Activated T-cell treated with anti-CD3 and anti-CD28 coated beads, Interleukin-2, amount 50 U/mL, for 4 hours (primary cell): ENCODE measurements around the gene CHMP1A. TPM values are rescaled to one million over a fixed set of nuclear protein-coding genes. Genes with fewer than 3 reads are reported as not detected.
"Not testable (repeated sequence)": the region's sequence is repeated elsewhere in the genome, so short reads cannot be mapped to it uniquely, and the experiment has no call there.

Source experiments
- ATAC-seq, 2 donors: fragments of 200-7000 bp; cut with Tn5 transposase; one replicate each; pipeline ENCODE4 v1.10.0; 2021
- DNase-seq: peaks from one replicate; pipeline ENCODE4 v3.0.0-alpha.2; 2020
- H3K27me3 Mint-ChIP-seq: one replicate; pipeline ENCODE4 v1.8.0; 2021; ENCODE audit warnings: low read depth, mixed read lengths
- H3K36me3 Mint-ChIP-seq: one replicate; pipeline ENCODE4 v1.8.0; 2022; ENCODE audit warnings: mixed read lengths; ENCODE audit not compliant: insufficient read depth
- H3K4me1 Mint-ChIP-seq: one replicate; pipeline ENCODE4 v1.8.0; 2021; ENCODE audit warnings: low read depth, mixed read lengths
- H3K4me3 Mint-ChIP-seq: one replicate; pipeline ENCODE4 v1.8.0; 2021; ENCODE audit warnings: mild to moderate bottlenecking, moderate library complexity, mixed read lengths
- H3K9me3 Mint-ChIP-seq: one replicate; pipeline ENCODE4 v1.8.0; 2021; ENCODE audit warnings: mixed read lengths
- total RNA-seq, 3 donors: library from RNA; stranded (reverse); gene quantifications; one replicate each; pipeline ENCODE4 v1.2.1, GENCODE V29; 2021

The CHMP1A gene
- 100 to 1,000 TPM; 108 to 111 (median 108) TPM for total RNA-seq

DNA sequence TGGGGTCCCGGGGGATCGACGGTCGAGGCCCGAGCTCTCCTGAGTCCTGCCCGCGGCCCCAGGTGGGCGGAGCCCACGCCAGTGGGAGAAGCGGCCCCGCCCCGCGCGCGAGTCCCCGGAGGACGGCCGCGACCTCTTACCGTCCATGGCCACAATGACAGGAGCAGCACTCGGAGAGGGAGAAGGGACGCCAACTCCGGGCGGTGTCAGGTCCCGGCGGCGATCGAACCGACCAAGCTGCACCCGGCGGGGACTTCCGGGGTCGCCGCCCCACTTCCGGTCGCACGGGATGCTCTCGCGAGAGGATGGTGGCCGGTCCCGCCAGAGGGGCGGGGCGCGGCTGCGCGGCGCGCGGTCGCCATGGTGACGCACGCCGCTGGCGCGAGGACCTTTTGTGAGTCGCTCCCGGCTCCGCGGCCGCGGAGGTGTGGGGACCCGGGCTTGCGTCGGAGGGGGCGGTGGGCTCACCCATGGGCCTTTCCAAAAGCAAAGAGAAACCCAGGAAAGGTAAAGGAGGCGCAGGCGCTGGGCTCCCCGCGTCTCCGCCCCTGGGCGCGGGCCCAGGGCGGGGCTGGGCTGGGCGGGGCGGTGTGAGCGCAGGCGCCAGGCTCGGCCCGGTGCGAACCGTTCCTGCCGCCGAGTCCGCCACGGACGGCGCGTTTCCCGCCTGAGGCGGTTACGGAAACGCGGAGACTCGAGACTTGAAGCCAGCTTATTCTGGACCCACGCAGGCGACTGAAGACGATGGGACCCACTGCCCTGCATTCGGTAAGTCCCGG, at the start of gene CHMP1A, which contains the start of gene SPATA33:
CHMP1A (minus strand) TSS at position 267 of the 779 bp plus-strand sequence; CDS start at position 147, 120 bp downstream.
SPATA33 (plus strand) TSS at position 395 of the 779 bp plus-strand sequence; CDS start at position 471, 76 bp downstream.
- DNase-seq (peak; percentile 92), ATAC-seq (peak; percentile 95 to 96)
- H3K9me3 Mint-ChIP-seq = no peaks in the 10 kb centered on the region
- H3K4me1 Mint-ChIP-seq = peaks cover 27% of the 10 kb centered on the region
- H3K4me3 Mint-ChIP-seq = peak within 1 kb of the TSS; percentile 92
- H3K27me3 Mint-ChIP-seq = no peaks in the 10 kb centered on the region
- peaks cover 8% of the 10 kb centered on the region for H3K36me3 Mint-ChIP-seq

DNA sequence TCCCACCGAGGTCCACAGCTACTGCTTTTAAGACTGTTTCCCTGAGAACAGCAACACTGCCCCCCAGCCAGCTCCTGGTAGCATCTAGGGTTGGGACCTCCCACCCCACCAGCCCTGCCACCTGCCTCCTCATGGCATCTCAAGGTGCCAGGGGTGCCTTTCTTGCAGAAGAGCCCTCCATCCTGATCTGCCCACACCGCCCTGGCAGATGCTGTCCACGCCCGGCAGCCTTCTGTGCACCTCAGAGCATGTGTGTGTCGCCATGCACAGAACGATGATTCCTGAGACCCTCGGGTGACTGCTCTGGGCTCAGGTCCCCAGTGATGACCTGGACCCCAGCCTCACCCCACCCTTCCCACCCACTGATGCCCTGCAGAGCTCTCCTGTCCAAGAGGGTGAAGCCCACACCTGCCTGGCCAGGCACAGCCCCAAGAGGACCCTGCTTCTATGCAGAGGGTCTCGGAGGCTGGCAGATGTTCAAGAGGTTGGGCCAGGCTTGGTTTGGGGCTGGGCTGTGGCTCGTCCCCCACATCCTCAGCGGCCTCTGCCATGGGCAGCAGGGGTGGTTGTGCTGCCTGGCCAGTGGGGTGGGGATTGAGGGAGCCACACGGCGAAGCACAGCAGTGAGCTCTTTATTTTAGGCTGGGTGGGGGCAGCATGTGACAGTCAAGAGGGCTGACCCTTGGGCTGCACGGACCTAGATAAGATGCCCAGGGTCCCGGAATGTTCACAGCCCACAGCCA, 49.2 kb upstream of the CHMP1A start:
- peaks cover 15% of the 10 kb centered on the region for H3K4me1 Mint-ChIP-seq
- no peak for ATAC-seq
- DNase-seq = no peak
- no peaks in the 10 kb centered on the region for H3K36me3 Mint-ChIP-seq
- no peak overlapping the region for H3K4me3 Mint-ChIP-seq
- H3K9me3 Mint-ChIP-seq = no peaks in the 10 kb centered on the region
- H3K27me3 Mint-ChIP-seq = no peaks in the 10 kb centered on the region

DNA sequence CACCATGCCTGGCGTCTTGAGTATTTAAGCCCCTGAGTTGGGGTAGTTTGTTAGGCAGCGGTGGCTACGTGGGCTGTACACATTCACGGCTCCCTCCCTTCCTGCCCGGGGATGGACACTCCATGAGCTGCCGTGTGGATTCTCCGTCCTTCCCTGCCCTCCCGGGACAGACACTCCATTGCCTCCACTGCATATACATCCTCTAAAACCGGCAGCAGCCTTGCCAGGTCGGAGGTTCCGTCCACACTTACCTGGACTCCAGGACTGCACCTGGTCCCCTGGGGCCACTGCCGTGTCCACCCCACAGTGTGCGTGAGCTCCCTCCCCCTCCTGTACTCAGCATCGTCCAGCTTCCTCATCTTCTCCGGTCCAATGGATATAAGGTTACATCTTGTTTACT, 47.5 kb upstream of the CHMP1A start:
- no peak for DNase-seq
- Mint-ChIP-seq H3K9me3 (no peaks in the 10 kb centered on the region), H3K4me3 (no peak overlapping the region), H3K36me3 (no peaks in the 10 kb centered on the region), H3K27me3 (no peaks in the 10 kb centered on the region), H3K4me1 (peaks cover 18% of the 10 kb centered on the region)
- ATAC-seq = no peak

DNA sequence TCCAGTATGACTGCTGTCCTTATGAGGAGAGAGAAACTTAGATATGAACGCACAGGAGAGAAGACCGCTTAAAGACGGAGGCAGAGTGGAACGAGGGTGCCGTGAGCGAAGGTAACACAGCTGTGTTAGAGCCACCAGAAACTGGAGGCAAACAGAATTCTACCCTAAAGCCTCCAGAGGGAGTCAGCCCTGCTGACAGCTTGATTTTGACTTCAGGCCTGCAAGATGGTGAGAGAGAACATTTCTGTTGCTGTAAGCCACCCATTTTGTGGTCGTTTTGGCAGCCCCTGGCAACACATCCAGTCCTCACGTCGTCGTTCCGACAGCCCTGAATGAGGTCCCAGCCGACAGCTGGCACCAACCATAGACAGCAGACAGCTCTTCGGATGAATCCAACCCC, 46.8 kb upstream of the CHMP1A start:
- Mint-ChIP-seq H3K36me3 (no peaks in the 10 kb centered on the region), H3K9me3 (no peaks in the 10 kb centered on the region), H3K4me1 (peaks cover 22% of the 10 kb centered on the region), H3K4me3 (no peak overlapping the region), H3K27me3 (no peaks in the 10 kb centered on the region)
- DNase-seq (no peak), ATAC-seq (no peak)

DNA sequence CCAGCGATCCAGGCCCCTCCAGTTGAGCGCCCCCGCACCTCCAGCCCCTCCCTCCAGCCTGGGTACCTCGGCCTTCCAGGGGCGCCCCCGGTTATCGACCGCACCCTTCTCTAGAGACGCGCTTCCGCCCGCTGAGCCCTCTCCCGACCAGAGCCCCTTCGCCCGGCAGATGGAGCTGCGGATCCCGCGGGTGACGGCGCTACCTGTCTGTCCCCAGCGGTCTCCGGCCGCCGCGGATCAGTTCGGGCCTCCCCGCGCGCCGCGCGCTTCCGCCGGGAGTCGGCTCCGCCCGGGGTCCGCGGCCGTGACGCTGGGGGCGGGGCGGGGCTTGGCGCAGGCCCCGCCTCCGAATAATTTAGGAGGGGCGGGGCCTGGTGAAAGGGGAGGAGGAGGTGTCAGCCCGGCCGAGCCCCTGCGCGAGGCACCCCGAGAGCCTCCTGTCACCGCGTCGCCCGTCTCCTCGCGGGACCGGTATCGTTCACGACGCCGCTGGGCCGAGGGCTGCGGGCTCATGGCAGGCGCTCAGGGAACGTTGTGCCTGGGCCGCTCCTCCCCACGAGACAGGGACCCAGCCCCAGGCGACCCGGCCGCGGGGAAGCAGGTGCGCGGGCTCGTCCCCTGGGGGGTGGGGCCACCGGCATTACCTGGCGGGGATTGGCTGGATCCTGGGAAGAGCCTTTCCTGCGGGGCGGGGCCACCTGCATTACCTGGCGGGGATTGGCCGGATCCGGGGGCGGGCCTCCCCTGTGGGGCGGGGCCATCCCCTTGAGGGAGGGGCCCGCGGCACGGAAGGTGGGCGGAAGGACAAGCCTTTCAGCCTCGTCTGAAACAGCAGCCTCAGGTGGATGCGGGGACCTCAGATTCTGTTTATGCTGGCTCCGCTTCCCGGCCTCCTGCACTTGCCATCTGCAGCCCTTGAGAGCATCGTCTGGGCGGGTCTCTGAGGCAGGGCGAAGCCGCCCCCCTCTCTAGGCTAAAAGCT, 44.2 kb upstream of the CHMP1A start, which contains the start of gene SPATA2L:
SPATA2L (minus strand) TSS at position 281 of the 982 bp plus-strand sequence. CDS start 473 bp downstream, outside the sequence.
- H3K4me3 Mint-ChIP-seq = peak within 1 kb of the TSS; percentile 79
- peaks cover 25% of the 10 kb centered on the region for H3K4me1 Mint-ChIP-seq
- peak; percentile 80 to 83 for ATAC-seq
- no peaks in the 10 kb centered on the region for H3K36me3 Mint-ChIP-seq
- no peaks in the 10 kb centered on the region for H3K9me3 Mint-ChIP-seq
- no peaks in the 10 kb centered on the region for H3K27me3 Mint-ChIP-seq
- peak; percentile 98 for DNase-seq

DNA sequence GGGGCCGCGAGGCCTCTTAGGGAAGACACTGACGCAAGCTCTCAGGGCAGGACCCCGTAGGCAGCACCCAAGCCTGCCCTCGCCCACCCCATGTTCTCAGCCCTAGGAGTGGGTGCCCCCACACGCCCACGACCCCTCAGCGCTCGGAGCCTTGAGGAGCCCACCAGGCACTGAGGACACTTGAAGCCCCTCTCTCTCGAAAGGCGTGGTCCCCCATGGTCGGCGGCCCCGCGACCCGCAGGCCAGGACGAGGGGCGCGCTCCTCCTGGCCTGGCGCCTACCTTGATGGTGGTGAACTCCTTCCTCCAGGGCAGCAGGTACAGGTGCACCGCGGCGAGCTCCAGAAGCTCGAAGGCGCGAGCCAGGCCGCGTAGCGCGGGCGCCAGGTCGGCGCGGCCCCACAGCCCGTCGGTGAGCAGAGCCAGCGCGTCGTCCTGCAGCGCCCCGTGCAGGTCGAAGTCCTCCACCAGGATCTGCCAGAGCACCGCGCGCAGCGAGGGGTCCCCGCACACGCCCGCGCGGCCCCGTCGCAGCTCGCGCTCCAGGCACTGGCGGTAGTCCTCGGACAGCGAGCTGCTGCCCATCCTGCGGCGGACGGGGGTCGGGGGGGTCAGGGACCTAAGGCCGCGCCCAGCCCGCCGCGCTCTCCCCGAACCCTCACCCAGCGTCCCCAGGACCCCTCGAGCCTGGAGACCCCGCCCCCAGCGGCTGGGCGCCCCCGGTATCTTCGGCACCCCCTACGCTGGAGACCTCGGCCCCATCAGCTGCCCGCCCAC, 43.3 kb upstream of the CHMP1A start:
- Mint-ChIP-seq H3K36me3 (no peaks in the 10 kb centered on the region), H3K4me1 (peaks cover 25% of the 10 kb centered on the region), H3K27me3 (no peaks in the 10 kb centered on the region), H3K4me3 (peak overlapping the region; percentile 79), H3K9me3 (no peaks in the 10 kb centered on the region)
- DNase-seq = peak; percentile 39
- peak; percentile 31 to 36 for ATAC-seq

DNA sequence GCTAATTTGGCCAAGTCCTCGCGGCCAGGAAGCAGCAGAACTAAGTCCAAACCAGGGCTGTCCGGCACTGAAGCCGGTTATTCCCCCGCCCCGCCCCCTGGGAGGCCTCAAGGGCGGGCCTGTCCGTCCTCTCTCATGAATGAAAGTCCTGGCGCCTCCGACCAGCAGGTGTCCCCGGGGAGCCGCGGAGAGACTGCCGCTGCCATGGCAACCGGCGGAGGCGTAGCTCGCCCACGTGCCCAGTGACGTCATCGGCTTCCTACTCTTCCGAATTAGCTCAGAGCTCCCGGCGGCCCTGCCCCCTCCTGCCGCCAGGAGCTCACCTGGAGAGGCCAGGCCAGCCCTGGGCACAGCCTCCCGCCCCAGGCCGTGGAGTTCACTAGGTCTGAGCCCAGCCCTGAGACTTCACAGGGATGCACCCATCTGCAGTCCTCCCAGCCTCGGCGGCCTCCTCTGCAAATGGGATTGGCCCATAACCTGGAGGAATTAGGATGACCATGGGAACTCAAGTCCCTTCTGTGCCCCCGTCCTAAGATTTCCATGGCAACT, 42.7 kb upstream of the CHMP1A start:
- H3K4me3 Mint-ChIP-seq = peak overlapping the region; percentile 79
- H3K27me3 Mint-ChIP-seq = no peaks in the 10 kb centered on the region
- peak; percentile 11 to 12 for ATAC-seq
- H3K4me1 Mint-ChIP-seq = peaks cover 23% of the 10 kb centered on the region
- no peaks in the 10 kb centered on the region for H3K9me3 Mint-ChIP-seq
- peak; percentile 99 for DNase-seq
- H3K36me3 Mint-ChIP-seq = no peaks in the 10 kb centered on the region

DNA sequence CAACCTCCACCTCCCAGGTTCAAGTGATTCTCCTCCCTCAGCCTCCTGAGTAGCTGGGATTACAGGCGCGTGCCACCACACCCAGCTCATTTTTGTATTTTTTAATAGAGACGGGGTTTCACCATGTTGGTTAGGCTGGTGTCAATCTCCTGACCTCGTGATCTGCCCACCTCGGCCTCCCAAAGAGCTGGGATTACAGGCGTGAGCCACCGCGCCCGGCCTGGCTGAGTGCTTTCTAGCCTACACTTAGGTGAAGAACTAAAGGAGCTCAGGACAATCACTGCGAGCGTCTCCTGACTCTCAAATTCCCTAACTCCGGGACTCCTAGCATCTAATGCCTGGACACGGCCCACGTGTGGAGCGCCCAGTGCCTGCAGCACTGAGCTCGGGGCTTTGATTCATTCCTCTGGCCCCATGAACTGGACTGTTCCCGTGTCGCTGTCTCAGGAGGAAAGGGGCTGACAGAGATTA, 42.2 kb upstream of the CHMP1A start:
- peaks cover 23% of the 10 kb centered on the region for H3K4me1 Mint-ChIP-seq
- not testable (repeated sequence) for ATAC-seq, DNase-seq, H3K27me3 Mint-ChIP-seq, H3K9me3 Mint-ChIP-seq, H3K36me3 Mint-ChIP-seq
- peak overlapping the region; percentile 79 for H3K4me3 Mint-ChIP-seq

DNA sequence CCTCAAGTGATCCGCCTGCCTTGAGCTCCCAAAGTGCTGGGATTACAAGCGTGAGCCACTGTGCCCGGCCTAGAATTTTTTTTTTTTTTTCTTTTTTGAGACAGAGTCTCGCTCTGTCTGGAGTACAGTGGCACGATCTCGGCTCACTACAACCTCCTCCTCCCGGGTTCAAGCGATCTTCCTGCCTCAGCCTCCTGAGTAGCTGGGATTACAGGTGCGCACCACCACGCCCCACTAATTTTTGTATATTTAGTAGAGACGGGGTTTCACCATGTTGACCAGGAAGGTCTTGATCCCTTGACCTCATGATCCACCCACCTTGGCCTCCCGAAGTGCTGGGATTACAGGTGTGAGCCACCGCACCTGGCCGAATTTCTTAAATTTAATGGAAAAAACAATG, 41.2 kb upstream of the CHMP1A start:
- H3K9me3 Mint-ChIP-seq, H3K27me3 Mint-ChIP-seq, H3K4me3 Mint-ChIP-seq, H3K36me3 Mint-ChIP-seq, DNase-seq, ATAC-seq: not testable (repeated sequence)
- H3K4me1 Mint-ChIP-seq = peaks cover 23% of the 10 kb centered on the region

DNA sequence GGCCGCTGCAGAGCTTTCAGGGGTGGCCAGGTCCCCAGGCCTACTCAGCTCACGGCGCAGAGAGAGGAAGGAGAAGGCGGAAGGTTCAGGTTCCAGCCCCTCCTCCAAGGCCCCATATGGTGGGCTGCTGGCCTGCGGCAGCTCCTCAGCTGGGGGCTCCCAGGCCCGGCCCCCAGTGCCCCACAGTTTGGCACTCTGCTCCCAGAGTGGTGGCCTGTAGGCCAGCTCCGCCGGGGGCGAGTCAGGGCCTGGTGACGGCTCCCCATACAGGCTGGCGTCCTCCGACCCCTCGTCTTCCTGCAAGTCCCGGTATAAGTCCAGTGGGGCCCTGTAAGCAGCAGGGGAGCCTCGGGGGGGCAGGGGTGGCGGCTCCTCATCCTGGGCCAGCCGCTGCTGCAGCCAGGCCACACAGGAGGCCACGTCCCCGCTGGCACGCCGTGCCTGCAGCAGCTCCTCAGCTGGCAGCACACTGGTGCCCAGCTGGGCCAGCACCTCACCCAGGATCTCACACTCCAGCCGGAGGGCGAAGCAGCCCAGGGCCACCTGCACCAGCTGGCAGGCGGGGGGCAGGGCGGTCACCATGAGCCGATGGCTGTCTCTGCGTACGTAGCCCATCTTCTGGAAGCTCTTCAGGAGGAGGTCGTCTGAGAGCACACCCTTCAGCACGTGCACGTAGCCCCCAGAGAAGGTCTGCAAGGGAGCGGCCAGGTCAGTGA, 40.3 kb upstream of the CHMP1A start:
- no peak overlapping the region for H3K4me3 Mint-ChIP-seq
- ATAC-seq (no peak), DNase-seq (no peak)
- H3K4me1 Mint-ChIP-seq = peaks cover 23% of the 10 kb centered on the region
- H3K27me3 Mint-ChIP-seq = no peaks in the 10 kb centered on the region
- no peaks in the 10 kb centered on the region for H3K9me3 Mint-ChIP-seq
- peaks cover 5% of the 10 kb centered on the region for H3K36me3 Mint-ChIP-seq

DNA sequence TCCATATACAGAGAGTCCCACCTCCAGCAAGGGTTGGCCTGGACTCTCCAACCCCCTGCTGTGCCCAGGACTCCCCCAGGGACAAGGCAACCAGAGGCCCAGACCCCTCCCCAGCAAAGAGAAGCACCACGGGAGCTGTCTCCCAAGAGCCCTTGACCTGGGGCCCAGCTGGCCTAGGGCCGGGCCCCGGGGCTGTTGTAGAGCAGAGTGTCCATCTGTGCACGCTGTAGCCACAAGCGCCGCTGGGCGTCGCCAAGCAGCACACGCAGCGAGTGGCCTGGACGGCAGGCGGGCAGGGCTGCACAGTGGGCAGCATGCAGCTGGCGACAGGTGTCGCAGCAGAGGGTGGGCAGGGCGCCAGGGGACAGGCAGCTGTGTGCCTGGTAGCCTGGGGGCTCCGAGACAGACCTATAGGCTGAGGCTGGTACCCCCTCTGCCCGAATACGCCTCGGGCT, 39.7 kb upstream of the CHMP1A start:
- H3K36me3 Mint-ChIP-seq = peaks cover 5% of the 10 kb centered on the region
- H3K9me3 Mint-ChIP-seq = no peaks in the 10 kb centered on the region
- H3K4me3 Mint-ChIP-seq = no peak overlapping the region
- no peaks in the 10 kb centered on the region for H3K27me3 Mint-ChIP-seq
- no peak for ATAC-seq
- peaks cover 18% of the 10 kb centered on the region for H3K4me1 Mint-ChIP-seq
- no peak for DNase-seq

DNA sequence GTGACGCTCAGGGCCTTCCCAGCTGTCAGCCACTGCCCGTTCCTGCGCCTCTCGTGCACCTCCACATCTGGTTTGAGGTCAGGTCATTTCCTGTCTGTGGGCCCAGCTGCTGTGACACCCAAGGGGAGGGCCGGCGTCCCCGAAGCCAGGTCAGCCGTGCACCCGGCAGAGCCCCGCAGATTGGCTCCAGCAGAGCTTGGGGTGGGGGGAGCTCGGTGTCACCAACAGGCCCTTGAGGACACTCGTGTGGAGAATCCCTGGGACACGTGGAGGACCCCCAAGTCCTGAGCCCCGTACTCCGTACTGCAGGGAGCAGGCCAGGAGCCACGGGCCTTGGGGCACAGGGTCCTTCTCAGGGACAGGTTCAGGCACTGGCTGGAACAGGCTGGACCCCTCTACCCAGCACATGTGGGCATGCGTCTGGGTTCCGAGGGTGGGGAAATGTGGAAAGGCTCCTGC, 39.2 kb upstream of the CHMP1A start:
- DNase-seq (no peak), ATAC-seq (no peak)
- Mint-ChIP-seq H3K4me1 (peaks cover 16% of the 10 kb centered on the region), H3K36me3 (peaks cover 5% of the 10 kb centered on the region), H3K27me3 (no peaks in the 10 kb centered on the region), H3K4me3 (no peak overlapping the region), H3K9me3 (no peaks in the 10 kb centered on the region)
